B cell (primary cell): ENCODE results near the gene THOC7. TPM values are rescaled to one million over a fixed set of nuclear protein-coding genes. Genes with fewer than 3 reads are reported as not detected.
A peak's percentile ranks its signal among the peaks of the same experiment; 100 is the strongest.

Experiments used
- ATAC-seq: fragments of 200-7000 bp; cut with Tn5 transposase; one replicate; pipeline ENCODE4 v1.10.0; 2021; ENCODE audit warnings: low read depth, mild to moderate bottlenecking, moderate number of reproducible peaks, moderate library complexity
- CTCF ChIA-PET: fragments of 350-600 bp; sonication (Branson Sonifier 250); formaldehyde crosslinking; loops from one replicate; lab custom pipeline; 2021; ENCODE audit warnings: antibody characterized with exemption, inconsistent platforms; lab: Charles Lee
- POLR2A ChIA-PET: fragments of 350-600 bp; sonication (Branson Sonifier 250); formaldehyde crosslinking; loops from one replicate; lab custom pipeline; 2021; ENCODE audit warnings: antibody characterized with exemption; lab: Charles Lee
- DNase-seq: peaks from one replicate; pipeline ENCODE4 v3.0.0; 2013
- H2AFZ ChIP-seq: 2 replicates; pipeline ENCODE4 v1.6.1; 2012; ENCODE audit warnings: mild to moderate bottlenecking, low read depth, low read length; ENCODE audit not compliant: insufficient read depth, poor library complexity, severe bottlenecking
- H3K27ac ChIP-seq, 2 donors: 1 replicate in 1 of 2; 2 replicates in 1 of 2; pipeline ENCODE4 v1.5.1; 2012 to 2013; ENCODE audit warnings: low read length in 2 of 2, mild to moderate bottlenecking in 2 of 2, moderate library complexity in 1 of 2
- H3K27me3 ChIP-seq, 4 experiments: fragments of 200-600 bp in 1 of 4; sonication (generic) in 1 of 4; replicated peaks in 1 of 4; 1 replicate in 2 of 4; 2 replicates in 2 of 4; pipeline versions ENCODE4 v1.6.1 to v1.7.0; 2013 to 2016; ENCODE audit warnings: low read length in 3 of 4, mild to moderate bottlenecking in 2 of 4, mixed read lengths in 1 of 4, moderate library complexity in 1 of 4; ENCODE audit not compliant: insufficient read depth in 4 of 4, control insufficient read depth in 3 of 4; ENCODE audit errors: control extremely low read depth in 1 of 4
- H3K36me3 ChIP-seq, 2 experiments: replicated peaks in 1 of 2; 1 replicate in 1 of 2; 2 replicates in 1 of 2; pipeline versions ENCODE4 v1.6.1 to v1.7.1; 2013; ENCODE audit warnings: low read length in 1 of 2; ENCODE audit not compliant: insufficient read depth in 2 of 2, control insufficient read depth in 1 of 2; ENCODE audit errors: control extremely low read depth in 1 of 2, extremely low read depth in 1 of 2
- H3K4me1 ChIP-seq, 2 donors: fragments of 200-600 bp in 1 of 2; sonication (generic) in 1 of 2; 1 replicate in 1 of 2; 2 replicates in 1 of 2; pipeline versions ENCODE4 v1.5.1 to v1.6.1; 2013 to 2017; ENCODE audit warnings: low read length in 2 of 2; ENCODE audit not compliant: control insufficient read depth in 2 of 2, insufficient read depth in 2 of 2
- H3K4me2 ChIP-seq: replicated peaks from 2 replicates; pipeline ENCODE3; 2012; ENCODE audit warnings: mild to moderate bottlenecking, low read depth, low read length; ENCODE audit not compliant: poor library complexity, severe bottlenecking
- H3K4me3 ChIP-seq, 5 experiments: fragments of 200-600 bp in 1 of 5; sonication (generic) in 1 of 5; 1 replicate in 3 of 5; 2 replicates in 2 of 5; pipeline versions ENCODE4 v1.5.1 to v1.7.0; 2011 to 2016; ENCODE audit warnings: low read length in 4 of 5, mild to moderate bottlenecking in 4 of 5, low read depth in 2 of 5, control low read depth in 1 of 5, moderate library complexity in 1 of 5; ENCODE audit not compliant: insufficient read depth in 1 of 5; ENCODE audit errors: control extremely low read depth in 1 of 5, extremely low read depth in 1 of 5
- H3K79me2 ChIP-seq: fragments of 200-600 bp; sonication (generic); one replicate; pipeline ENCODE4 v1.6.0; 2016; ENCODE audit warnings: low read length; ENCODE audit not compliant: control insufficient read depth, insufficient read depth
- H3K9ac ChIP-seq: fragments of 200-600 bp; sonication (generic); 2 replicates; pipeline ENCODE4 v1.6.1; 2017; ENCODE audit warnings: mild to moderate bottlenecking, low read length, moderate library complexity
- H3K9me3 ChIP-seq, 3 donors: one replicate each; pipeline versions ENCODE4 v1.6.1 to v1.7.1; 2013; ENCODE audit warnings: low read length in 2 of 3; ENCODE audit not compliant: control insufficient read depth in 2 of 3, insufficient read depth in 1 of 3; ENCODE audit errors: control extremely low read depth in 1 of 3
- H4K20me1 ChIP-seq: 2 replicates; pipeline ENCODE4 v1.6.0; 2012; ENCODE audit warnings: mild to moderate bottlenecking, low read length; ENCODE audit not compliant: insufficient read depth, control insufficient read depth, poor library complexity, severe bottlenecking
- H3K27ac Mint-ChIP-seq: one replicate; pipeline ENCODE4 v1.8.0; 2021; ENCODE audit warnings: mixed read lengths
- H3K27me3 Mint-ChIP-seq: one replicate; pipeline ENCODE4 v1.8.0; 2021; ENCODE audit warnings: mixed read lengths
- H3K4me1 Mint-ChIP-seq: one replicate; pipeline ENCODE4 v1.8.0; 2021; ENCODE audit warnings: mixed read lengths
- H3K4me3 Mint-ChIP-seq: one replicate; pipeline ENCODE4 v1.8.0; 2021; ENCODE audit warnings: mixed read lengths
- H3K9me3 Mint-ChIP-seq: one replicate; pipeline ENCODE4 v1.8.0; 2022; ENCODE audit warnings: mixed read lengths; ENCODE audit not compliant: insufficient read depth
- EZH2 ChIP-seq: IDR thresholded peaks from 2 replicates; pipeline ENCODE4 v1.6.1; 2012; ENCODE audit warnings: borderline replicate concordance, low read depth, mild to moderate bottlenecking, moderate library complexity, low read length; ENCODE audit not compliant: insufficient read depth, poor library complexity, severe bottlenecking
- WGBS: methylation state at CpG from one replicate; pipeline ENCODE4 v1.1.5; 2013; ENCODE audit warnings: missing lambda C conversion rate; ENCODE audit not compliant: insufficient coverage; 5-methylcytosine and 5-hydroxymethylcytosine counted together
- intact Hi-C: fragments of 100-400 bp; cut with micrococcal nuclease; formaldehyde crosslinking; loops from one replicate; pipeline ENCODE4 v1.10.0; 2022
- polyA plus RNA-seq: library from polyadenylated mRNA; depleted of rRNA; stranded (reverse); fragments of >200 nt; gene quantifications from 2 replicates; pipeline ENCODE4 v1.2.3, GENCODE V29; 2012
- total RNA-seq, 2 donors: library from RNA; stranded (reverse); fragments of 120-200 nt in 1 of 2; gene quantifications; 1 replicate in 1 of 2; 2 replicates in 1 of 2; pipeline versions ENCODE4 v1.2.3 to v1.2.4, GENCODE V29; 2013 to 2022
- TF ChIP-seq, protein P1 (sequence below): fragments of 200-600 bp; IDR thresholded peaks from one replicate; pipeline ENCODE4 v1.8.0; 2022; ENCODE audit warnings: antibody characterized with exemption, mild to moderate bottlenecking

Gene THOC7
- total and polyA plus RNA-seq, 2 donors (not counting 1 experiment from before 2014, with no cell fraction given) = 17.5 to 30.5 TPM

- POLR2A ChIA-PET = no interaction called here
- intact Hi-C loops = no loop called here
- H3K27ac ChIP-seq = no peak overlapping the region
- no peaks in the 10 kb centered on the region for H3K79me2 ChIP-seq
- peak; percentile 67 for DNase-seq
- H3K9me3 ChIP-seq = no peaks in the 10 kb centered on the region
- no peak overlapping the region for H3K4me2 ChIP-seq
- WGBS = 96% methylated on average over 5 of the region's 10 CpGs
- TF ChIP-seq, protein P1, sequence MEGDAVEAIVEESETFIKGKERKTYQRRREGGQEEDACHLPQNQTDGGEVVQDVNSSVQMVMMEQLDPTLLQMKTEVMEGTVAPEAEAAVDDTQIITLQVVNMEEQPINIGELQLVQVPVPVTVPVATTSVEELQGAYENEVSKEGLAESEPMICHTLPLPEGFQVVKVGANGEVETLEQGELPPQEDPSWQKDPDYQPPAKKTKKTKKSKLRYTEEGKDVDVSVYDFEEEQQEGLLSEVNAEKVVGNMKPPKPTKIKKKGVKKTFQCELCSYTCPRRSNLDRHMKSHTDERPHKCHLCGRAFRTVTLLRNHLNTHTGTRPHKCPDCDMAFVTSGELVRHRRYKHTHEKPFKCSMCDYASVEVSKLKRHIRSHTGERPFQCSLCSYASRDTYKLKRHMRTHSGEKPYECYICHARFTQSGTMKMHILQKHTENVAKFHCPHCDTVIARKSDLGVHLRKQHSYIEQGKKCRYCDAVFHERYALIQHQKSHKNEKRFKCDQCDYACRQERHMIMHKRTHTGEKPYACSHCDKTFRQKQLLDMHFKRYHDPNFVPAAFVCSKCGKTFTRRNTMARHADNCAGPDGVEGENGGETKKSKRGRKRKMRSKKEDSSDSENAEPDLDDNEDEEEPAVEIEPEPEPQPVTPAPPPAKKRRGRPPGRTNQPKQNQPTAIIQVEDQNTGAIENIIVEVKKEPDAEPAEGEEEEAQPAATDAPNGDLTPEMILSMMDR = peak; percentile 90
- TF ChIP-seq EZH2 = no peak
- H4K20me1 ChIP-seq = no peaks in the 10 kb centered on the region
- H3K4me1 ChIP-seq = no peaks in the 10 kb centered on the region
- no peaks in the 10 kb centered on the region for H3K4me1 Mint-ChIP-seq
- H3K27me3 Mint-ChIP-seq = no peaks in the 10 kb centered on the region
- no peak overlapping the region for H3K9ac ChIP-seq
- H3K36me3 ChIP-seq = peaks cover 0 to 3% of the 10 kb centered on the region in 2 experiments
- peak; percentile 64 for ATAC-seq
- no peaks in the 10 kb centered on the region for H3K9me3 Mint-ChIP-seq
- CTCF ChIA-PET = interaction anchor here (0.7 to 2.1 kb wide), 22 partner anchors 11 to 1617 kb away, joined by 3 to 15 read pairs (median 4); no protein-coding TSS in a partner anchor
- H3K27me3 ChIP-seq = no peaks in the 10 kb centered on the region
- no peak overlapping the region for H3K27ac Mint-ChIP-seq
- no peak overlapping the region for H3K4me3 Mint-ChIP-seq
- H2AFZ ChIP-seq = peak overlapping the region; percentile 4
- no peak overlapping the region for H3K4me3 ChIP-seq
These were observed 45.1 kb downstream of the THOC7 start for GRCh38 chr3:63818282-63819150.

- no peaks in the 10 kb centered on the region for H3K79me2 ChIP-seq
- DNase-seq = no peak
- CTCF ChIA-PET = interaction anchor here (1.1 to 2.1 kb wide), 6 partner anchors 28 to 1194 kb away, joined by 3 to 15 read pairs (median 8); no protein-coding TSS in a partner anchor
- Mint-ChIP-seq H3K4me1 (no peaks in the 10 kb centered on the region), H3K27me3 (no peaks in the 10 kb centered on the region), H3K9me3 (no peaks in the 10 kb centered on the region), H3K27ac (no peak overlapping the region), H3K4me3 (no peak overlapping the region)
- H3K36me3 ChIP-seq = no peaks in the 10 kb centered on the region
- TF ChIP-seq EZH2 = no peak
- TF ChIP-seq, protein P1 = no peak
- no peak overlapping the region for H3K4me2 ChIP-seq
- WGBS = 100% methylated on average over 1 of the region's 5 CpGs
- H2AFZ ChIP-seq = no peak overlapping the region
- H3K4me3 ChIP-seq = no peak overlapping the region
- no peak overlapping the region for H3K27ac ChIP-seq
- intact Hi-C loops = no loop called here
- no peak overlapping the region for H3K9ac ChIP-seq
- no peaks in the 10 kb centered on the region for H3K27me3 ChIP-seq
- ATAC-seq = no peak
- H3K4me1 ChIP-seq = no peaks in the 10 kb centered on the region
- H4K20me1 ChIP-seq = no peaks in the 10 kb centered on the region
- POLR2A ChIA-PET = no interaction called here
- no peaks in the 10 kb centered on the region for H3K9me3 ChIP-seq
These were observed 46.4 kb downstream of the THOC7 start for GRCh38 chr3:63817225-63817624.
